Breast epithelium (tissue), 4 donors: ENCODE data around the gene MOCS1. TPM values are rescaled to one million over a fixed set of nuclear protein-coding genes. Genes with fewer than 3 reads are reported as not detected.

Experiments used
- DNase-seq, 2 donors: peaks; one replicate each; pipeline ENCODE4 v3.0.0-alpha.2; 2019; ENCODE audit warnings: low spot score in 2 of 2
- H3K27ac ChIP-seq, 2 donors: fragments of 200-600 bp; sonication (generic) in 1 of 2; one replicate each; pipeline ENCODE4 v1.5.1; 2016 to 2019; ENCODE audit warnings: mild to moderate bottlenecking in 1 of 2
- H3K27me3 ChIP-seq, 2 donors: fragments of 200-600 bp; sonication (generic) in 1 of 2; one replicate each; pipeline versions ENCODE4 v1.5.1 to v1.6.0; 2017 to 2019; ENCODE audit warnings: control low read depth in 1 of 2, mild to moderate bottlenecking in 1 of 2
- H3K36me3 ChIP-seq: fragments of 200-600 bp; one replicate; pipeline ENCODE4 v1.5.1; 2019
- H3K4me1 ChIP-seq, 2 donors: fragments of 200-600 bp; sonication (generic); one replicate each; pipeline ENCODE4 v1.5.1; 2016 to 2019; ENCODE audit warnings: control low read depth in 1 of 2
- H3K4me3 ChIP-seq, 3 donors: fragments of 200-600 bp; sonication (generic); 1 replicate in 2 of 3; 2 replicates in 1 of 3; pipeline ENCODE4 v1.5.1; 2016 to 2019; ENCODE audit warnings: mild to moderate bottlenecking in 3 of 3, moderate library complexity in 2 of 3
- H3K9me3 ChIP-seq, 2 donors: fragments of 200-600 bp; sonication (generic) in 1 of 2; one replicate each; pipeline ENCODE4 v1.5.1; 2016 to 2019; ENCODE audit warnings: control low read depth in 1 of 2
- CTCF ChIP-seq, 3 donors: fragments of 450-650 bp; IDR thresholded peaks; one replicate each; pipeline ENCODE4 v1.5.1; 2016 to 2017; ENCODE audit warnings: antibody characterized with exemption in 3 of 3, mild to moderate bottlenecking in 3 of 3, moderate library complexity in 3 of 3
- POLR2A ChIP-seq: fragments of 450-650 bp; IDR thresholded peaks from one replicate; pipeline ENCODE4 v1.6.1; 2016; ENCODE audit warnings: antibody characterized with exemption, mild to moderate bottlenecking, moderate library complexity
- POLR2AphosphoS5 ChIP-seq, 3 donors: sonication (generic); formaldehyde crosslinking; IDR thresholded peaks; one replicate each; pipeline ENCODE4 v1.6.1; 2017; ENCODE audit warnings: antibody characterized with exemption in 3 of 3
- intact Hi-C: fragments of 100-400 bp; cut with DNase I; formaldehyde crosslinking; loops from one replicate; pipeline ENCODE4 v1.15.1; 2023; ENCODE audit warnings: low total_unique reads
- total RNA-seq, 3 donors: library from RNA; depleted of rRNA; stranded (reverse); fragments of >200 nt; gene quantifications; one replicate each; pipeline ENCODE4 v1.1.0, GENCODE V29; 2016

MOCS1 gene
- total RNA-seq, 3 donors from 2014 or later, result 23.6 to 78.9 (median 25.3) TPM

GRCh38 chr6:39861663-39862062 lies 72.6 kb downstream of the MOCS1 start:
- H3K4me1 ChIP-seq, result no peaks in the 10 kb centered on the region
- H3K36me3 ChIP-seq, result no peaks in the 10 kb centered on the region
- H3K9me3 ChIP-seq, result no peaks in the 10 kb centered on the region
- no peak overlapping the region for H3K27ac ChIP-seq
- TF ChIP-seq POLR2A (no peak), POLR2AphosphoS5 (IDR thresholded peaks at IDR 0.05) (no peak), CTCF (IDR thresholded peaks at IDR 0.05) (no peak)
- no peak overlapping the region for H3K4me3 ChIP-seq
- no peak for DNase-seq
- H3K27me3 ChIP-seq, result no peaks in the 10 kb centered on the region
- intact Hi-C loops, result loop anchor here (5.0 kb wide), 1 partner anchor 129 kb away; no protein-coding TSS in a partner anchor

GRCh38 chr6:39859025-39859424 lies 75.2 kb downstream of the MOCS1 start:
- Histone ChIP-seq H3K4me3 (no peak overlapping the region), H3K9me3 (no peaks in the 10 kb centered on the region), H3K27me3 (no peaks in the 10 kb centered on the region), H3K27ac (no peak overlapping the region), H3K4me1 (no peaks in the 10 kb centered on the region), H3K36me3 (no peaks in the 10 kb centered on the region)
- TF ChIP-seq POLR2AphosphoS5 (IDR thresholded peaks at IDR 0.05), result no peak
- TF ChIP-seq POLR2A, result no peak
- no peak for TF ChIP-seq CTCF (IDR thresholded peaks at IDR 0.05)
- intact Hi-C loops, result no loop called here
- no peak for DNase-seq

- Histone ChIP-seq H3K36me3 (no peaks in the 10 kb centered on the region), H3K4me1 (no peaks in the 10 kb centered on the region), H3K9me3 (no peaks in the 10 kb centered on the region), H3K27ac (peak overlapping the region in 1 of 2 donors; percentile 73), H3K27me3 (no peaks in the 10 kb centered on the region), H3K4me3 (no peak overlapping the region)
- DNase-seq, result no peak
- intact Hi-C loops, result no loop called here
- TF ChIP-seq POLR2AphosphoS5 (IDR thresholded peaks at IDR 0.05) (no peak), POLR2A (no peak), CTCF (IDR thresholded peaks at IDR 0.05) (no peak)
These were observed 78.8 kb downstream of the MOCS1 start for GRCh38 chr6:39855356-39855995.

Other genes with a start within 250 kb of the MOCS1 start
- gene KIF6, start 209.1 kb downstream of the MOCS1 start, total RNA-seq, result under 1 TPM; under 0.01 to 0.80 (median 0.15) TPM
- gene DAAM2, start 142.1 kb downstream of the MOCS1 start, total RNA-seq, result 10 to 100 TPM; 16.2 to 59.5 (median 41.3) TPM